SHP77 treated with DMSO at 0.1 percent for 48 hours (cell line): ENCODE data around the gene MCL1.
"Not testable (repeated sequence)": the region's sequence is repeated elsewhere in the genome, so short reads cannot be mapped to it uniquely, and the experiment has no call there.

Experiments used
- DNase-seq: peaks from one replicate; lab custom pipeline; 2025; lab: John Stamatoyannopoulos, UW

Gene MCL1

GRCh38 chr1:150602372-150602771, 23.0 kb upstream of the MCL1 start:
- not testable (repeated sequence) for DNase-seq

DNA sequence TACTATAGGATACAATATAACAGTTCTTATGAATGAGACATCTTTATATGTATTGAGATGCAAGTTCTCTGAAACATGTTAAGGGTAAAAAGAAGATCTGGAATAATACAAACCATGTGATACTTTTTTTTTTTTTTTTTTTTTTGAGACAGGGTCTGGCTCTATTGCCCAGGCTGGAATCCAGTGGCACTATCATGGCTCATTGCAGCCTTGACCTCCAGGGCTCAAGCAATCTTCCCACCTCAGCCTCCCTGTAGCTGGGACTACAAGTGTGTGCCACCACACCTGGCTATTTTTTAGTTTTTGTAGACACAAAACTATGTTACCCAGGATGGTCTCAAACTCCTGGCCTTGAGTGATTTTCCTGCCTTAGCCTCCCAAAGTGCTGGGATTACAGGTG, 22.1 kb upstream of the MCL1 start:
- no peak for DNase-seq

DNA sequence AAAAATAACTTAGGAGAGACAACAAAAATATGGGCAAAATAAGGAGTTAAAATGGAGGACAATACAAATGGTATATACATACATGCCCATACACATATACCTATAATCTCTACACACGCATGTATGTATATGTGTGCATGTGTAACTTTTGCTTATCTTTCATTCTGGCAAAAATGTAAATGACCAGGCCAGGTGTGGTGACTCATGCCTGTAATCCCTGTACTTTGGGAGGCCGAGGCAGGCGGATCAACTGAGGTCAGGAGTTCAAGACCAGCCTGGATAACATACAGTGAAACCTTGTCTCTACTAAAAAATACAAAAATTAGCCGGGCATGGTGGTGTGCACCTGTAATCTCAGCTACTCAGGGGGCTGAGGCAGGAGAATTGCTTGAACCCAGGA, 18.9 kb upstream of the MCL1 start:
- not testable (repeated sequence) for DNase-seq

DNA sequence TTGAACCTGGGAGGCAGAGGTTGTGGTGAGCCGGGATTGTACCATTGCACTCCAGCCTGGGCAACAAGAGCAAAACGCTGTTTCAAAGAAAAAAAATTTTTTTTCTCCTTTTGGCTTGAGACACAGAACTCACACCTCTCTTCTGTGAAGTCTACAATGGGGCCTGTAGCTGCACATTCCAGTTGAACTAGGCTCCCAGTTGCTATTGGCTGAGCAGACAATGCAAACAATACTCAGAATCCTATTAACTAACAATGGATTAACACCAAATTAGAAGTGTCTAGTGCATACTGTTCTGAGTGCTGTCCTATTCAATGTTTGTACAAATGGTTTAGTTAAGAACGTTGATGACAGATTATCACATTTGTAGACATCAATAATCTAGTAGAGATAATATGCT, 17.6 kb upstream of the MCL1 start:
- no peak for DNase-seq

GRCh38 chr1:150596095-150596892, 16.9 kb upstream of the MCL1 start:
- DNase-seq = no peak

GRCh38 chr1:150582371-150582770, 3.0 kb upstream of the MCL1 start:
- DNase-seq = no peak

- DNase-seq = not testable (repeated sequence)
Measured at GRCh38 chr1:150581962-150582361, 2.6 kb upstream of the MCL1 start.

DNA sequence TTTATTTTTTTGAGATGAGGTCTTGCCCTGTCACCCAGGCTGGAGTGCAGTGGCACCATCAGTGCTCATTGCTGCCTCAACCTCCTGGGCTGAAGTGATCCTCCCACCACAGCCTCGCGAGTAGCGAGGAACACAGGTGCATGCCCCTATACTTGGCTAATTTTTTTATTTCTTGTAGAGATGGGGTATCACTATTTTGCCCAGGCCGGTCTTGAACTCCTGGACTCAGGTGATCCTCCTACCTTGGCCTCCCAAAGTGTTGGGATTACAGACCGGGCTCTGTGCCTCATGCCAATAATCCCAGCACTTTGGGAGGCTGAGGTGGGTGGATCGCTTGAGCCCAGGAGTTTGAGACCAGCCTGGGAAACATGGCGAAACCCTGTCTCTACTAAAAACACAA, 2.0 kb upstream of the MCL1 start:
- DNase-seq = not testable (repeated sequence)

- not testable (repeated sequence) for DNase-seq
Measured at GRCh38 chr1:150580966-150581365, 1.6 kb upstream of the MCL1 start.

- no peak for DNase-seq
Measured at GRCh38 chr1:150579945-150580642, 684 bp upstream of the MCL1 start.

- DNase-seq = peak; percentile 38
Measured at GRCh38 chr1:150578272-150579109, 919 bp downstream of the MCL1 start.

DNA sequence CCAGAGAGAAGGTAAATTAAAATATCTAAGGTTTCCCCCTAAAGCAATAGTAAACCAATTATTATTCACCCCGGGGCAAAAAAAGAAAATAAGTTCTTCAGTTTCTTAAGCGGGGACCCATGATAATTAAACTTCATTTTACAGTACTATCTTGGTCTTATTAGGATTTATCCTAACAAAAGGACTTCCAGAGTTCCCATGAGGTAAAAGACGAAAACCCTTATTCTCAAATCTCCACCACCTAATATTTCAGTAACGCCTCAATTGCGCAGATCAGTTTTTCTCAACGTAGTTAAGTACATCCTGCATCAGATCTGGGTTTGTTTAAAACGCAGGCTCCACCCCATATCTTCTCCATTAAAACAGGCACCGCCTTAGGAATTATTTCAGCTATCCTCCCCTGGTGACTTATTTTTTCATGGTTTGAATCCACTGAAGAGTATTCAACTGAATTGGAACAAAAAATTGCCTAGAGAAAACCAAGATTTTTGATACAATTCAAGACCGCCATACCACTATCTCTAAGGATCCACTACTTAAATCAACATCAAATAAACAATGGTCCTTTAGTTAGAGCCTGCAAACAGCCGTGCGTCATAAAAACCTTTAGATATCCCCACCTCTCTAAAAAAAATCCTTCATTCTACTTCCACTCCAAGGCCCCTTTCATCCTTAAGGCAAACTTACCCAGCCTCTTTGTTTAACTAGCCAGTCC, 1.7 kb downstream of the MCL1 start:
- no peak for DNase-seq

- no peak for DNase-seq
Measured at GRCh38 chr1:150576794-150577556, 2.4 kb downstream of the MCL1 start.

DNA sequence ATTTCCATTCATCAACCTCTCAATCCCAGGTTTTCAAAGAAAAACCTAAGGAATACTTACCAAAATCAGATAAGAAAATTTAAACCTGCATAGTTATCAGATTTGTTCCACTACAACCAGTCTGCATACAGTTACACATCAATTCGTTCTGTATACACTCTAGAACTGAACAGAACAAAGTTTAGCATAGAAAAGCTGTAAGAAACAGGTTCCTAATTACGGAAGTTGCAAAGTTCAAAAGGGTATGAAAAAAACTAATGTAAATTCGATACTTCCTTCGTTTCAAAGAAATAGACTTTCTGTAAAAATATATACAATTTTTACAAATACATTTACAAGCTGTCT, 3.1 kb downstream of the MCL1 start:
- DNase-seq = no peak

- no peak for DNase-seq
Measured at GRCh38 chr1:150575518-150576366, 3.7 kb downstream of the MCL1 start.

GRCh38 chr1:150575072-150575489, 4.3 kb downstream of the MCL1 start:
- DNase-seq = no peak

DNA sequence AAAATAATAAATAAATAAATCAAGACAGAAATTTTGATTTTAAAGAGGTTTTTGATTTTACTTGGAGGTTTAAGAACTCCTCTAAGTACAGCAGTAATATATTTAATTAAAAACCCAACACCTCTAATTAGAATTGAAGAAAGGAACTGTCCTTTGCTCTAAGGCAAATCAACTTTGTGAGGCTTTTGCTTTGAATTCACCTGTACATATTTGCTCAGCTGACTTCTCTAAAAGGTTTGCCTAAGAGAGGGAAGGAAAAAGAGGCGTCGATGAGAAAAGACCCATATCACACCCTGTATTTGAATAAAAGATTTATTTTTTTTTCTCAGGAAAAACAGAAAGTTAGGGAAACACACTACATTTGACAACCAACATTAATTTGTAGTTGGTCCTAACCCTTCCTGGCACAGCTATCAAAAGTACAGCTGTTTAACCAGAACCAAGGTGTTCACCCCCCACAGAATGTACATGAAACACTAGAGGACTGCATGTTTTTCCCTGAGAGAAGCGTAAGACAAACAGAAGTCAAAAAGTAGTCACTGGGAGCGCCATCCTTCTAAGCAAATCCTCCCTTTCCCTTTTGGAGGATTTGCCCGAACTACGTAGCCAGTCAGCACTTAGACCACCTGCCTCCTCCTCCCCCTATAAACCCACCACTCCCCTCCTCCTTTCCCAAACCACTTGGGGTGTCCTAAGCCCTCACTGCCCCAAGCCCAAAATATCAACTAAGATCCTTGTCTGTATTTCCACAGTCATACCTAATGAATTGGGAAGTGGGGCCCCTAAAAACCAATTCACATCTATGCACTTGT, 4.9 kb downstream of the MCL1 start:
- DNase-seq = no peak

DNA sequence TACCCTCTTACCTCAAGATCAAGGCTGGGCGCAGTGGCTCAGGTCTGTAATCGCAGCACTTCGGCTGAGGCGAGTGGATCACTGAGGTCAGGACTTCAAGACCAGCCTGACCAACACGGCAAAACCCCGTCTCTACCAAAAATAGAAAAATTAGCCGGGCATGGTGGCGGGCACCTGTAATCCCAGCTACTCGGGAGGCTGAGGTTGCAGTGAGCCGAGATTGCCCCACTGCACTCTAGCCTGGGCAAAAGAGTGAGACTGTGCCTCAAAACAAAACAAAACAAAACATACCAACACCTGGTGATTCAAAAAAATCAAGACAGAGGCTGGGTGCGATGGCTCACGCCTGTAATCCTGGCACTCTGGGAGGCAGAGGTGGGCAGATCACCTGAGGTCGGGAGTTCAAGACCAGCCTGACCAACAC, 5.8 kb downstream of the MCL1 start:
- not testable (repeated sequence) for DNase-seq

DNA sequence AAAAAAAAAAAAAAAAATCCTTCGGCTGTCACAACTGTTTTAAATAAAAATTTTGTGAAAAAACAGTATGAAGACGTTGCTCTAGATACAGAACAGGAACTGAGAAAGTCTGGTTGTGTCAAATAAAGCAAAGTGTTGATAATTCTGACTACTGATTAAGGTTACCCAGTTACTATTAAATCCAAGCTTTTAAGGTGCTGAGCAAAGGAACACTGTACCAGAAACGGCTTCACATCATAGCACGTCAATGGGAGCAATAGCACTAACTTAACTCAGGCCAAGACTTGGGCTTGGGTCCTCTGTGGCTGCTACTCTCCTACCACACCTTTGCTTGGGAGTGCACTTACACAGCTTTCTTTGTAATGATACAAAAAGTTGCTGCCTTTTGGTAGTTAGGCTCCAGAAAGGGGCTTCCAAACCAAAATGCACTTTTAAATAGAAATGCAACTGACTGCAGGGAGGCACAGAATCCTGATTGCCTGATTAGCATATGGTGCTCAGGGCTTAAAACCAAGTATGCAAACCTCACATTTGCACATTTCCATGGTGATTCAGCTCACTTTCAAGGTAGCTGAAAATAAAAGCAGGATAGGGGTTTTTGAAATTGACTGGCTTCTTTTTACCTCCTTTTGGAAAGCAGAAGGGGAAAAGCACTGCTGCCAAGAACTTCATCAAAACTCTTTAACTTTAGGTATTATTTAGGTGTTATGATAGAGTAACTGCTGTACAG, 6.3 kb downstream of the MCL1 start:
- DNase-seq = no peak
